Amniotic stem cell (primary cell): ENCODE results near the gene ZNF283.
A peak's percentile ranks its signal among the peaks of the same experiment; 100 is the strongest.
"Not testable (repeated sequence)": the region's sequence is repeated elsewhere in the genome, so short reads cannot be mapped to it uniquely, and the experiment has no call there.

Experiments
- DNase-seq: peaks from one replicate; lab custom pipeline; 2025; lab: John Stamatoyannopoulos, UW

ZNF283 gene

GRCh38 chr19:43799502-43800142 is 27.5 kb upstream of the ZNF283 start:
- no peak for DNase-seq

GRCh38 chr19:43802216-43802951 is 24.7 kb upstream of the ZNF283 start, which contains the start of gene LYPD5:
LYPD5 (minus strand) TSS chr19:43802447; CDS start chr19:43802380, 67 bp downstream.
- DNase-seq: no peak

GRCh38 chr19:43804432-43804831 is 22.7 kb upstream of the ZNF283 start:
- no peak for DNase-seq

DNA sequence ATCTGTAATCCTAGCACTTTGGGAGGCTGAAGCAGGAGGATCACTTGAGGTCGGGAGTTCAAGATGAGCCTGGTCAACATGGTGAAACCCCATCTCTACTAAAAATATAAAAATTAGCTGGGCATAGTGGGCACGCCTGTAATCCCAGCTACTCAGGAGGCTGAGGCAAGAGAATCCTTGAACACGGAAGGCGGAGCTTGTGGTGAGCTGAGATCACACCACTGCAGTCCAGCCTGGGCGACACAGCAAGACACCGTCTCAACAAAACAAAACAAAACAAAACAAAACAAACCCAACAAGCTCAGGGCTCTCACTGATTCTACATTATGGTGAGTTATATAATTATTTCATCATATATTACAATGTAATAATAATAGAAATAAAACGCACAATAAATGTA is 20.7 kb upstream of the ZNF283 start:
- not testable (repeated sequence) for DNase-seq

DNA sequence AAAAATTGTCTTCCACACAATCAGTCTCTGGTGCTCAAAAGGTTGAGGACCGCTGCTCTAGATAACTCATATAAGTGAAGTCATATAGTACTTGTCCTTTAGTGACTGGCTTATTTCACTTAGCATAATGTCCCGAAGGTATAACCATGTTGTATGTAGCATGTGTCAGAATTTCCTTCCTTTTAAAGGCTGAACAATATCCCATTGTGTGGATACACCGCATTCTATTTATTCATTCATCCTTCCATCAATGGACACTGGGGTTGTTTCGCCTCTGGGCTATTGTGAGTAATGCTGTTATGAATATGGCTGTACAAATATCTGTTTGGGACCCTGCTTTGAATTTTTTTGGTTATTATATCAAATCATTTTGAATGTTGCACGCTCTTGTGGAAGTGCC is 20.3 kb upstream of the ZNF283 start:
- DNase-seq: no peak

DNA sequence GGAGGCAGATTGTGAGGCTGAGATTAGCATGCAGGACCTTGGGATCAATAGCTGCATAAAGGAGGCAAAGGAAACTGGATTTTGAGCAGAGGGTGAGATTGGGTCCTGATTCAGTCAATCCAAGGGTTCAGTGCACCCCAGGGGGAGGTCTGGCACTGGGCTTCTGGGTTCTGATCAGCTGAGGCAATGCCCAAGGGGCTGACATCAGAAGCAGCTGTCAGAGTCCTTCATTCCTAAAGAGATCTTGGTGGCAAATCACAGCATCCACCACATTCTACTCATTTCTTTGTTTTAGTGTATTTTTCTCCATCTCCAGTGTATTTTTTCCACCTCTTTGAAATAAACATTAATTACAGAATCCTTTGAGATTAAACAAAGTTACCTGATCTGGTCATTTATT is 19.5 kb upstream of the ZNF283 start:
- DNase-seq: no peak

GRCh38 chr19:43809762-43810696 is 17.1 kb upstream of the ZNF283 start:
- peak; percentile 27 for DNase-seq

- no peak for DNase-seq
Measured at GRCh38 chr19:43811837-43812236, 15.3 kb upstream of the ZNF283 start.

- no peak for DNase-seq
Measured at GRCh38 chr19:43812259-43812658, 14.9 kb upstream of the ZNF283 start.

DNA sequence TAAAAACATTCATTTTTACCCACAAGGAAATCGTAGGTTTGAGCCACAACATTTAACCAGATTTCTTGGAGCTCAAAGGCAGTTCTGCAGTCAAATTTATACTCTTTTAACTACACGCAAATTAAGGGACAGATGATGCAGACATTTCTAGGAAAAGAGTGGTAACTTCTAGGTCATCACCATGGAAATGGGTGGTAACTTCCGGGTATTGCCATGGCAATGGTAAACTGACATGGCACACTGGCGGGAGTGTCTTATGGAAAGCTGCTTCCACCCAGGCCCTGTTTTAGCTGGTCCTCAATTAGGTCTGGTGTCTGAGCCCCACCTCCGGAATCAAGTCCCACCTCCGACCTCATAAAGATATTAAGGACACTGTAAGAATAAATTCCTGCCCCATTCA is 14.4 kb upstream of the ZNF283 start:
- DNase-seq: no peak

DNA sequence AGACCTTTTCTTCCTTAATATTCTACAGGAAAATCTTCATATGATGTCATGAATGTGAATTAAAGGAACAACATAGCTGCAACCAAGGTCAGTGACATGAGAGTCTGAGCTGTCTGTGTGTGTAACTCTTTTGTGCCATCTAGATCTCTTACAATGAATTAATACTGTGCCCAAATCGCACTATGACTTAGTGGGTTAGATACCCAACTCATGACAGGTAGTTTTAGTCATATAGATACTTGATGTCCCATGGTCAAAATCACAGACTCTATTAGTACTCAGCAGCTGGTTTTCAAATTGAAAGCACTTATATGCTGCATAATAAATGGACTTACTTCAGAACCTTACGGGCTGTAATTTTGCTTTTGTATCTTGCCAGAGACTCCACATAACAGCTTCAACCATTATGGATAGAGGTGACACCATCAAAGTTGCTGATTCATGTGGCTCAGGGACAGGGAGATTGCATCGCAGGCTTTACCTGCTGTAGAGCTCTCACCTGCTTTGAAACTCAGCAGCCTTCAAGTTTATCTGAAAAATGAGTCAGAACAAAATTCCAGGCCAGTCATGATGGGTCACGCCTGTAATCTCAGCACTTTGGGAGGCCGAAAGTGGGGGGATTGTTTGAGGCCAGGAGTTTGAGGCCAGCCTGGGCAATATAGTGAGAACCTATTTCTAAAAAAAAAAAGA is 12.3 kb upstream of the ZNF283 start:
- DNase-seq: no peak

DNA sequence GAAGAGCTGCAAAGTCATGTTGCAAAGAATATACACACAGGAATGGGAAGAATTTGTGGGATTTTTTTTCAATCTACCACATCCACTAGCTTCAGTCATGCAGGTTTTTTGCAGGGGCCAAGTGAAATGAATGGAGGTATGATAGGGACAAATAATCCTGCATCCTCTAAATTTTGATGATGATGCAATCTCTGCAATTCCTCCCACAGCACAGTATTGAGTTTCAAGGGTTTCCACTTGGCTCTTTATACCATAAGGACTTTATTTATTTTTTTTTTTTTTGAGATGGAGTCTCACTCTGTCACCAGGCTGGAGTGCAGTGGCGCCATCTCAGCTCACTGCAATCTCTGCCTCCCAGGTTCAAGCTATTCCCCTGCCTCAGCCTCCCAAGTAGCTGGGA is 9.7 kb upstream of the ZNF283 start:
- DNase-seq: not testable (repeated sequence)

DNA sequence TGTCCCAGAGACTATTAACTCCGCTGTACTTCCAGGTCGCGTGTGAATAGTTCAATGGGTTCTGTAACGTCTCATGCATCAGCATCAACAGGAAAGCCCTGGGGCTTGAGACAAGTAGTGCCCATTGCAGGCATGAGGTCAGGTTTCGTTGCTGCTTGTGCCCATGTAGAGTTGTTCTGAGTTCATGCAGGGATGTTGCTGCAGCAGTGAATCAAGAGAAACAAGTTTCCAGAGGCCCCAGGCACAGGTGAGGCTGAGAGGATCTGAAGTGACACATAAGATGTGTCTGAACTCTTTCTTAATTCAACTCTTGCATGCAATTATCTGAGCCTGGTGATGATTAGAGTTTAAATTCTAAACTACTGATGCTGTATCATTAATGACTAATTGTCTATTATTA is 8.6 kb upstream of the ZNF283 start:
- no peak for DNase-seq

- DNase-seq: no peak
Measured at GRCh38 chr19:43820098-43820883, 6.8 kb upstream of the ZNF283 start.

DNA sequence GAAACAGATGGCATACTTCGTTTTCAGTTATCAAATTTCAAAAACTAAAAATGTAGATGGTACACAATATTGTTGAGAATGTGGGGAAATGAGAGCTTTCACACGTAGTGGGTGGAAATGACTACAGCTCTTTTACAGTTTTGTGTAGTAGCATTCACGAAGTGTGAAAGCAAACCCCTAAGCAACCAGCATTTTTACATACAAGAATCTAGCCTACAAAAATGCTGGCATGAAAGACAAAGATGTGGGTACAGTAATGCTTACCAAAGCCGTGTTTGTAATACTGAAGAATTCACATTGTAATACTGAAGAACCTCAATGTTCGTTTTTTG is 6.3 kb upstream of the ZNF283 start:
- DNase-seq: no peak

DNA sequence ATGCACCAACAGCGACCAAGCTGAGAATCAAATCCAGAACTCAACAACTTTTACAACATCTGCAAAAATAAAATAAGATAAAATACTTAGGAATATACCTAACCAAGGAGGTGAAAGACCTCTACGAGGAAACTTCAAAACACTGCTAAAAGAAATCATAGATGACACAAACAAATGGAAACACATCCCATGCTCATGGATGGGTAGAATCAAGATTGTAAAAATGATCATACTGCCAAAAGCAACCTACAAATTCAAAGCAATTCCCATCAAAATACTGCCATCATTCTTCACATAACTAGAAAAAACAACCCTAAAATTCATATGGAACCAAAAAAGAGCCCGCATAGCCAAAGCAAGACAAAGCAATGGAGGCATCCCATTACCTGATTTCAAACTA is 3.3 kb upstream of the ZNF283 start:
- DNase-seq: not testable (repeated sequence)

- DNase-seq: not testable (repeated sequence)
Measured at GRCh38 chr19:43824572-43824971, 2.5 kb upstream of the ZNF283 start.

DNA sequence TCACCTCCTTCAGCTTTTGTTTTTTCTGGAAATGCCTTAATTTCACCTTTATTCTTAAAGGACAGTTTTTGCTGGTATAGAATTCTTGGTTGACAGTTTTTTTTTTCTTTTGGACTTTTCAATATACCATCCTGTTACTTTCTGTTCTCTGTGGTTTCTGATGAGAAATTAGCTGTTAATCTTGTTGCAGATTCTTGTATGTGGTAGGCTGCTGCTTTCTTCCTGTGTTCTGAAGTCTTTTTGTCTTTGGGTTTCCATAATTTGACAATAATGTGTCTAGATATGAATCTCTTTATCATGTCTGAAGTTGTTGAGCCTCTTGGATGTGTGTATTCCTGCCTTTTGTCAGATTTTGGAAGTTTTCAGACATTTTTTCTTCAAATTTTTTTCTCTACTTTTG is 12.0 kb downstream of the ZNF283 start:
- no peak for DNase-seq

DNA sequence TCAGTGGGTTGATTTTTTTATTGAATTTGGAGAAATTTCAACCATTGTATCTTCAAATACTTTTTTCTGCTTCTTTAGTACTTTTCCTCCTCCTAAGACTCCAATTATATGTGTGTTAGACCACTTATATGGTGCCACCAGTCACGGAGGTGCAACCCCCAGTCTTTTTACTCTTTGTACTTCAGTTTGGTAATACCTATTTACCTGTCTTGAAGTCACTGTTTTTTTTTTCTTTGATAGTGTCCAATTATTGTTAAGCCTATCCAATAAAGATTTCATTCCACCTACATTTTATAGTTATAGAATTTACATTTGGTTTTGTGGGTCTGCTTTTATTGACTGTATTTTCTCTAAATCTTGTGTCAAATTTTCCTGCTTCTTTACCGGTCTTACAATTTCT is 14.9 kb downstream of the ZNF283 start:
- DNase-seq: no peak

GRCh38 chr19:43847246-43847645 is 20.1 kb downstream of the ZNF283 start:
- DNase-seq: no peak

GRCh38 chr19:43847884-43848283 is 20.8 kb downstream of the ZNF283 start:
- DNase-seq: no peak
